Measurements from ENCODE around the gene CNGB1.
A peak's percentile ranks its signal among the peaks of the same experiment; 100 is the strongest.
"Not testable (repeated sequence)": the region's sequence is repeated elsewhere in the genome, so short reads cannot be mapped to it uniquely, and the experiment has no call there.

The CNGB1 gene

DNA sequence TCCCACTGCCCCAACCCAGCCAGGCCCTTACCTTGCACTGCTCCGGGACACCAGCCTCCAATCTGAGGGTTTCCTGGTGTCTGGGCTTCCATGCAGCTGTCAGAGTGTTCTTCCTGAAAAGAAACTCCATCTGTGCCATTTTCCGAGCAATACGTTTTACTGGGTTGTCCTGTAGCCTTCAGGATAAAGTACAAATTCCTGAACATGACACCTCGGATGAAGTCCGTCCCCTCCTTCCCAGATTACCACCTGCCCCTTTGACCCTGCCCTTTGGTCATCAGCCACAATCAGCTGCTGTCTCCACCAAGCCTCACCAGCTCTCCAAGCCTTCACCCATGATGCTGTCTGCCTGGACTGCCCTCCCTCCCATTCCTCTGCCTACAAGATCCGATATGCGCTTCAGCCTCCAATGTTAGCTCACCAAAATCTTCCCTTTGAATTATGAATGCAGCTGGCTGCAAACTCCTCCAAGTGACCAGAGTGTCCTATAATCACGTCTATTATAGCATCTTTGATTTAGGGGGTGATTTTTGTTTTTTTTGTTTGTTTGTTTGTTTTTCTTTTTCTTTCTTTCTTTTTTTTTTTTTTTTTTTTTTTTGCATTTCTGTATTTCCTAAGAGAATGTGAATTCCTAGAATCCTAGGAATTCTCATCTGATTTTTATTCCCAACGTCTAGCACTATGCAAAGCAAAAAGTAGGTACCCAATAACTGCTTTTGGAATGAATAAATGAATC lies 108.1 kb downstream of the CNGB1 start:
- no peak for DNase-seq
- Histone ChIP-seq H2BK5ac (ENCODE audit: low read depth, low read length, poor library complexity) (no peak overlapping the region), H3K14ac (ENCODE audit: low read length) (no peak overlapping the region), H3K9ac (ENCODE audit: low read length) (no peak overlapping the region), H3K79me2 (ENCODE audit: control insufficient read depth, insufficient read depth, low read length, poor library complexity) (no peaks in the 10 kb centered on the region), H3K27me3 (ENCODE audit: insufficient read depth, low read length) (no peaks in the 10 kb centered on the region), H3K79me1 (ENCODE audit: low read length) (no peaks in the 10 kb centered on the region), H4K12ac (ENCODE audit: low read depth, low read length) (no peak overlapping the region), H3K27ac (ENCODE audit: low read depth, low read length) (no peak overlapping the region), H3K4me3 (ENCODE audit: low read depth, low read length) (no peak overlapping the region), H3K4me1 (ENCODE audit: control insufficient read depth in 1 of 2, insufficient read depth in 2 of 2, low read length in 2 of 2) (peaks cover 4% of the 10 kb centered on the region in 2 experiments), H2BK120ac (ENCODE audit: insufficient read depth, low read length, poor library complexity) (no peak overlapping the region), H3K4ac (ENCODE audit: low read depth, low read length) (no peak overlapping the region), H3K23ac (ENCODE audit: low read length) (no peak overlapping the region), H4K8ac (ENCODE audit: low read depth, low read length) (no peak overlapping the region), H3K18ac (ENCODE audit: low read length) (no peak overlapping the region), H2AK5ac (ENCODE audit: low read length) (no peak overlapping the region), H3K4me2 (ENCODE audit: low read length) (no peak overlapping the region), H4K91ac (ENCODE audit: low read depth, low read length) (no peak overlapping the region), H2BK12ac (ENCODE audit: low read length) (no peak overlapping the region), H3K9me3 (ENCODE audit: insufficient read depth, low read depth, low read length) (no peaks in the 10 kb centered on the region), H2AFZ (ENCODE audit: insufficient read depth, low read length, poor library complexity) (no peak overlapping the region), H3K36me3 (ENCODE audit: control insufficient read depth in 1 of 2, insufficient read depth in 2 of 2, low read length in 2 of 2) (no peaks in the 10 kb centered on the region)
- no CpG with 5 or more reads among the region's 9 CpGs for WGBS (ENCODE audit: extremely low coverage, insufficient coverage, insufficient read length)

DNA sequence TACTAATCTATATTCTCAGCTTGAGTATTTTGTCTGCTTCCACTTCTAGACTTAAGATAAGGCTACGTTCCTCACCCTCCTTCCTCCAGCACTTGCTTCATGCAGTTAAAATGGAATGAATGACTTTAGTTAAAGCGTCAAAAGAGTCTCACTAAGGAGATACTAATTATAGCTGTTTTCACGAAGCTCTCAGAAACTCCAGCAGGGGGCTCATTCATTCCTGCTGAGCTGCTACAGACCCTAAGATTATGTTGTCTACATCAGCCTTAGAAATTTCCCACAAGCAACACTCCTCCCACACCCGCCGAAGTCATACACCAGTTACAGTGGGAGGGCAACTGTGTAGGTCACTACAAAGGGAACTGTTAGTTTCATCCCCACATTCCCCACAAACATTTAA lies 111.6 kb downstream of the CNGB1 start:
- Histone ChIP-seq H3K4ac (ENCODE audit: low read depth, low read length) (no peak overlapping the region), H3K79me1 (ENCODE audit: low read length) (no peaks in the 10 kb centered on the region), H3K9ac (ENCODE audit: low read length) (no peak overlapping the region), H2BK120ac (ENCODE audit: insufficient read depth, low read length, poor library complexity) (no peak overlapping the region), H3K9me3 (ENCODE audit: insufficient read depth, low read depth, low read length) (no peaks in the 10 kb centered on the region), H3K4me2 (ENCODE audit: low read length) (no peak overlapping the region), H3K79me2 (ENCODE audit: control insufficient read depth, insufficient read depth, low read length, poor library complexity) (no peaks in the 10 kb centered on the region), H2AK5ac (ENCODE audit: low read length) (no peak overlapping the region), H3K4me1 (ENCODE audit: control insufficient read depth in 1 of 2, insufficient read depth in 2 of 2, low read length in 2 of 2) (peaks cover 4% of the 10 kb centered on the region in 2 experiments), H2AFZ (ENCODE audit: insufficient read depth, low read length, poor library complexity) (no peak overlapping the region), H3K23ac (ENCODE audit: low read length) (no peak overlapping the region), H4K12ac (ENCODE audit: low read depth, low read length) (no peak overlapping the region), H3K36me3 (ENCODE audit: control insufficient read depth in 1 of 2, insufficient read depth in 2 of 2, low read length in 2 of 2) (no peaks in the 10 kb centered on the region), H2BK5ac (ENCODE audit: low read depth, low read length, poor library complexity) (no peak overlapping the region), H3K18ac (ENCODE audit: low read length) (no peak overlapping the region), H3K4me3 (ENCODE audit: low read depth, low read length) (no peak overlapping the region), H3K14ac (ENCODE audit: low read length) (no peak overlapping the region), H3K27me3 (ENCODE audit: insufficient read depth, low read length) (no peaks in the 10 kb centered on the region), H2BK12ac (ENCODE audit: low read length) (no peak overlapping the region), H4K91ac (ENCODE audit: low read depth, low read length) (no peak overlapping the region), H3K27ac (ENCODE audit: low read depth, low read length) (no peak overlapping the region), H4K8ac (ENCODE audit: low read depth, low read length) (no peak overlapping the region)
- DNase-seq, result peak; percentile 29 to 40
- WGBS (ENCODE audit: extremely low coverage, insufficient coverage, insufficient read length), result no CpG with 5 or more reads among the region's 5 CpGs

DNA sequence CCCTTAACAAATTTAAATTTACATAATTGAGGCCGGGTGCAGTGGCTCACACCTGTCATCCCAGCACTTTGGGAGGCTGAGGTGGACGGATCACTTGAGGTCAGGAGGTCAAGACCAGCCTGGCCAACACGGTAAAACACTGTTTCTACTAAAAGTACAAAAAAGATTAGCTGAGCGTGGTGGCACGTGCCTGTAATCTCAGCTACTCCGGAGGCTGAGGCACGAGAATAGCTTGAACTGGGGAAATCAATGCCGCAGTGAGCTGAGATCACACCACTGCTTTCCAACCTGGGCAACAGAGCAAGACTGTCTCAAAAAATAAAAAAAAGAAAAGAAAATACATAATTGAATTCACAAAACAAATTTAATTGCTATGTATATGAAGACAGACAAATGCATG lies 112.3 kb downstream of the CNGB1 start:
- no CpG with 5 or more reads among the region's 8 CpGs for WGBS (ENCODE audit: extremely low coverage, insufficient coverage, insufficient read length)
- Histone ChIP-seq H3K23ac (ENCODE audit: low read length) (no peak overlapping the region), H2AFZ (ENCODE audit: insufficient read depth, low read length, poor library complexity) (no peak overlapping the region)

DNA sequence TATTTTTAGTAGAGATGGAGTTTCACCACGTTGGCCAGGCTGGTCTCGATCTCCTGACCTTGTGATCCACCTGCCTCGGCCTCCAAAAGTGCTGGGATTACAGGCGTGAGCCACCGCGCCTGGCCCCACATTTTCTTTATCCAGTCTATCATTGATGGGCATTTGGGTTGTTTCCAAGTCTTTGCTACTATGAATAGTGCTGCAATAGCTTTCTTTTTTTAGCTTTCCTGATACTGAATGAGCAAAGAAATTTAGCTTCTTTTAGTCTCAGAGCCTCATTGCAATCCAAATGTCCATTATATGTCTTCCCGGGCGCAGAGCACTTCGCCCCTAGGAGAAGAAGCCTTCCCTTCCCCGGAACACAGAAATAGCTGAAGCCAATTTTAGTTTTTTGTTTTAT lies 112.9 kb downstream of the CNGB1 start:
- not testable (repeated sequence) for H3K14ac ChIP-seq (ENCODE audit: low read length); H3K18ac ChIP-seq (ENCODE audit: low read length); H3K79me2 ChIP-seq (ENCODE audit: control insufficient read depth, insufficient read depth, low read length, poor library complexity); H3K9ac ChIP-seq (ENCODE audit: low read length); H3K23ac ChIP-seq (ENCODE audit: low read length); H3K27ac ChIP-seq (ENCODE audit: low read depth, low read length); DNase-seq; H3K27me3 ChIP-seq (ENCODE audit: insufficient read depth, low read length); H3K4ac ChIP-seq (ENCODE audit: low read depth, low read length); H4K91ac ChIP-seq (ENCODE audit: low read depth, low read length); H3K79me1 ChIP-seq (ENCODE audit: low read length); H2BK12ac ChIP-seq (ENCODE audit: low read length); H2BK120ac ChIP-seq (ENCODE audit: insufficient read depth, low read length, poor library complexity); H3K4me1 ChIP-seq (ENCODE audit: control insufficient read depth in 1 of 2, insufficient read depth in 2 of 2, low read length in 2 of 2); H4K8ac ChIP-seq (ENCODE audit: low read depth, low read length); H3K4me2 ChIP-seq (ENCODE audit: low read length); H3K4me3 ChIP-seq (ENCODE audit: low read depth, low read length); H3K9me3 ChIP-seq (ENCODE audit: insufficient read depth, low read depth, low read length); H2AFZ ChIP-seq (ENCODE audit: insufficient read depth, low read length, poor library complexity); H2BK5ac ChIP-seq (ENCODE audit: low read depth, low read length, poor library complexity); H4K12ac ChIP-seq (ENCODE audit: low read depth, low read length); H2AK5ac ChIP-seq (ENCODE audit: low read length); H3K36me3 ChIP-seq (ENCODE audit: control insufficient read depth in 1 of 2, insufficient read depth in 2 of 2, low read length in 2 of 2)
- no CpG with 5 or more reads among the region's 10 CpGs for WGBS (ENCODE audit: extremely low coverage, insufficient coverage, insufficient read length)

More for the DNA sequence above, 112.3 kb downstream of the CNGB1 start:
- H2BK12ac ChIP-seq (ENCODE audit: low read length), result no peak overlapping the region
- H3K36me3 ChIP-seq (ENCODE audit: control insufficient read depth in 1 of 2, insufficient read depth in 2 of 2, low read length in 2 of 2), result no peaks in the 10 kb centered on the region
- H4K8ac ChIP-seq (ENCODE audit: low read depth, low read length), result no peak overlapping the region
- H4K91ac ChIP-seq (ENCODE audit: low read depth, low read length), result no peak overlapping the region
- no peak overlapping the region for H3K4me3 ChIP-seq (ENCODE audit: low read depth, low read length)
- H3K9ac ChIP-seq (ENCODE audit: low read length), result no peak overlapping the region
- H3K4me1 ChIP-seq (ENCODE audit: control insufficient read depth in 1 of 2, insufficient read depth in 2 of 2, low read length in 2 of 2), result peaks cover 4% of the 10 kb centered on the region in 2 experiments
- H3K9me3 ChIP-seq (ENCODE audit: insufficient read depth, low read depth, low read length), result no peaks in the 10 kb centered on the region
- no peaks in the 10 kb centered on the region for H3K27me3 ChIP-seq (ENCODE audit: insufficient read depth, low read length)
- no peaks in the 10 kb centered on the region for H3K79me2 ChIP-seq (ENCODE audit: control insufficient read depth, insufficient read depth, low read length, poor library complexity)
- H3K18ac ChIP-seq (ENCODE audit: low read length), result no peak overlapping the region
- no peak overlapping the region for H3K27ac ChIP-seq (ENCODE audit: low read depth, low read length)
- H2BK120ac ChIP-seq (ENCODE audit: insufficient read depth, low read length, poor library complexity), result no peak overlapping the region
- H2BK5ac ChIP-seq (ENCODE audit: low read depth, low read length, poor library complexity), result no peak overlapping the region
- H2AK5ac ChIP-seq (ENCODE audit: low read length), result no peak overlapping the region
- H3K4ac ChIP-seq (ENCODE audit: low read depth, low read length), result no peak overlapping the region
- no peak overlapping the region for H4K12ac ChIP-seq (ENCODE audit: low read depth, low read length)
- no peak overlapping the region for H3K4me2 ChIP-seq (ENCODE audit: low read length)
- no peaks in the 10 kb centered on the region for H3K79me1 ChIP-seq (ENCODE audit: low read length)
- no peak overlapping the region for H3K14ac ChIP-seq (ENCODE audit: low read length)
- no peak for DNase-seq

Measured in trophoblast cell (in vitro differentiated cells and primary cell).